Stimulated activated CD4-positive, alpha-beta T cell treated with anti-CD3 and anti-CD28 coated beads, Interleukin-15, amount 100 ng/mL, for 1 hour (primary cell): ENCODE data around the gene ART5.

Source experiments
- DNase-seq, 2 donors: peaks; one replicate each; pipeline ENCODE4 v3.0.0-alpha.2; 2020; ENCODE audit warnings: low read depth in 1 of 2, low spot score in 1 of 2

Gene ART5

GRCh38 chr11:3641701-3642070 lies at the start of gene ART5:
TSS of gene ART5 (minus strand) at chr11:3641992. CDS start at chr11:3641862, 130 bp downstream.
- DNase-seq = no peak

GRCh38 chr11:3686751-3687150 lies 45.0 kb upstream of the ART5 start:
- DNase-seq = no peak

GRCh38 chr11:3685923-3686322 lies 44.1 kb upstream of the ART5 start:
- no peak for DNase-seq

- no peak for DNase-seq
Observed at GRCh38 chr11:3684819-3685172, 43.0 kb upstream of the ART5 start.

- no peak for DNase-seq
Observed at GRCh38 chr11:3684129-3684818, 42.5 kb upstream of the ART5 start.

GRCh38 chr11:3683039-3683438 lies 41.2 kb upstream of the ART5 start:
- no peak for DNase-seq

GRCh38 chr11:3679077-3679476 lies 37.3 kb upstream of the ART5 start:
- no peak for DNase-seq

GRCh38 chr11:3675971-3676370 lies 34.2 kb upstream of the ART5 start:
- no peak for DNase-seq

- DNase-seq = no peak
Observed at GRCh38 chr11:3674189-3674588, 32.4 kb upstream of the ART5 start.

GRCh38 chr11:3671334-3672254 lies 29.8 kb upstream of the ART5 start, which contains the start of gene CHRNA10:
TSS of gene CHRNA10 (minus strand) at chr11:3671384. CDS start at chr11:3671312, 72 bp downstream.
- DNase-seq = no peak

- DNase-seq = no peak
Observed at GRCh38 chr11:3669742-3670183, 28.0 kb upstream of the ART5 start.

GRCh38 chr11:3669128-3669527 lies 27.3 kb upstream of the ART5 start:
- DNase-seq = no peak

- DNase-seq = no peak
Observed at GRCh38 chr11:3667149-3668035, 25.6 kb upstream of the ART5 start.

- DNase-seq = no peak
Observed at GRCh38 chr11:3666023-3666530, 24.3 kb upstream of the ART5 start.

GRCh38 chr11:3665336-3666022 lies 23.7 kb upstream of the ART5 start:
- no peak for DNase-seq

GRCh38 chr11:3664032-3664630 lies 22.3 kb upstream of the ART5 start:
- no peak for DNase-seq

GRCh38 chr11:3662856-3663255 lies 21.1 kb upstream of the ART5 start:
- no peak for DNase-seq

GRCh38 chr11:3660960-3661359 lies 19.2 kb upstream of the ART5 start:
- no peak for DNase-seq

GRCh38 chr11:3659595-3660515 lies 18.1 kb upstream of the ART5 start:
- DNase-seq = no peak
